HG03039 (cell line): ENCODE measurements around the gene OR12D1.
"Not testable (repeated sequence)": the region's sequence is repeated elsewhere in the genome, so short reads cannot be mapped to it uniquely, and the experiment has no call there.

ENCODE experiments used
- ATAC-seq: cut with Tn5 transposase; IDR thresholded peaks from one replicate; pipeline ENCODE4 v1.9.1; 2021; ENCODE audit warnings: mild to moderate bottlenecking, moderate library complexity; ENCODE audit not compliant: unreplicated experiment

OR12D1 gene

GRCh38 chr6:29414588-29414987, at the start of gene OR12D1:
Gene OR12D1 (plus strand): TSS chr6:29414928.
- ATAC-seq = no peak

DNA sequence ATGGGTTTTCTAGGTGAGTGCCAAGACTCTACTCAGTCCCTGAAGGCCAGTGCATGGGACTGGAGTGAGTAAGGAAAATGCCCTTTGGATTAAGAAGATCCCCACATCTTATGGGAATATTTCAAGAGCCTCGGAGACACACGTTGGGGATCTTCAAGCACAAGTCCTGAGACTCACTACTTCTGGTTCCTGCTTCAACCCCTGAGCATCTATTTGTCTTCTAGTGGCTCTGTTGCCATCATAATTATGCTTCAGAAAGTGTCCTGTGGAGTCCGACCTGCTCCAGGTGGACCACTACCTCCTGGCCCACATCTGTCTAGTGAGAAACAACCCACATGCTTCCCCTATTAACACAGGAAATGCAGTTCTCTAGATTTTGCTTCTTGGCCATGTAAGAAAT, 46.0 kb upstream of the OR12D1 start, which contains the start of gene OR5V1:
TSS of gene OR5V1 (minus strand) at position 101 of the 400 bp plus-strand sequence. CDS start 12,670 bp downstream, outside the sequence.
- ATAC-seq = no peak

GRCh38 chr6:29375191-29375590, 39.5 kb upstream of the OR12D1 start, which contains the start of gene OR12D3:
Gene OR12D3 (minus strand): TSS chr6:29375291. CDS start chr6:29375287, 4 bp downstream.
- ATAC-seq = no peak

DNA sequence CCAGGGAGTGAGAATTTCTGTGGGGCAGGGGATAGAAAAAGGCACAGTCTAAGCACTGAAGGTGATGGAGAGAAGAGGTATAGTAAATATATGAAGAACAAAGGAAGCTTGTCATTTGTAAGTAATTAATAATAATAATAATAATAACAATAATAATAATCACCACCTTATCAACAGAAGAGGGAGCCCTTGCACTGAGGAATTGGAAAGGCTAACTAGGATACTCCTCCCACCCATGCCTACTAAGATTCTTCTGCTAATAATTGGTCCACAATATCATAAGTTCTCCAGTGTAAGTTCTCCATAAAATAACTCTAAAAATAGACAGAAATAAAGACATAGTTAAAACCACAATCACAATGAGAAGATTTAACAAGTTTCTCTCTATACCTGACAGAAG, 38.7 kb upstream of the OR12D1 start:
- ATAC-seq = no peak

GRCh38 chr6:29388533-29388932, 26.2 kb upstream of the OR12D1 start:
- no peak for ATAC-seq

DNA sequence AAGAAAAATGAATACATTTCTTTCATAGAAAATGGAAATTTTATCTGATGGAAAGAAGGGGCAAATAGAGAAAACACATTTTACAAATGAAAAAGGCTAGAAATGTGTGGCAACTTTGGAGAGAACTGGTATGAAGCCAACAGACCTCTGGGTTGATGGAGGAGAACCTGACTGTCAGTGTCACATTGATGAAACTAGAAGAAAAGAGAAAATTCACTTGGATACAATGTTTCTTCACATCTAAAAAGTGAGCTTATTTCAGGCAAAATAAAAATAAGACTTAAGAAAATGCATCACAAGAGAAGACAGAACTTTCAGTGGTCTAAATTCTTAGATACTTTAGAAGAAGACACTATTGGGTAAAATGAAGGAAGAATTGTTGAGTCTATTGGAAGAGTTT, 19.4 kb upstream of the OR12D1 start, which contains the start of gene OR12D2:
TSS of gene OR12D2 (plus strand) at position 301 of the 400 bp plus-strand sequence. CDS start 1,069 bp downstream, outside the sequence.
- ATAC-seq = no peak

GRCh38 chr6:29399525-29399924, 15.2 kb upstream of the OR12D1 start:
- no peak for ATAC-seq

DNA sequence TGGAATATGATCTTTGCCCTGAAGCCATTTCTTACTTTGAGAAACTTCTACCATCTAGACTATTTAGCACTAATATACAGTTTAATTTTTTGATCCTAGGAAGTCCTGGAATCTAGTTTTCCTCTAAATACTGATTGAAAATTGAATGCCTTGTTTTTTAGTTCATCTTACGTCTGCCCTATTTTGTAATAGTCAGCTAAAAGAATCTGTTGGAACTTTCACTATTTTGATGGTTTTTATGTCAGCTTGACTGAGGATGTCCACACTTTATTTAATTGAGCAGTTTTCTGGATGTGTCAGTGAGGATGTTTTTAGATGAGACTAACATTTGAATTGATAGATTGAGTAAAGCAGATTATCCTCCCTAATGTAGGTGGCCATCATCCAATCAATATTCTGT, 10.9 kb upstream of the OR12D1 start:
- ATAC-seq = no peak

GRCh38 chr6:29419516-29419915, 4.8 kb downstream of the OR12D1 start:
- ATAC-seq = no peak

DNA sequence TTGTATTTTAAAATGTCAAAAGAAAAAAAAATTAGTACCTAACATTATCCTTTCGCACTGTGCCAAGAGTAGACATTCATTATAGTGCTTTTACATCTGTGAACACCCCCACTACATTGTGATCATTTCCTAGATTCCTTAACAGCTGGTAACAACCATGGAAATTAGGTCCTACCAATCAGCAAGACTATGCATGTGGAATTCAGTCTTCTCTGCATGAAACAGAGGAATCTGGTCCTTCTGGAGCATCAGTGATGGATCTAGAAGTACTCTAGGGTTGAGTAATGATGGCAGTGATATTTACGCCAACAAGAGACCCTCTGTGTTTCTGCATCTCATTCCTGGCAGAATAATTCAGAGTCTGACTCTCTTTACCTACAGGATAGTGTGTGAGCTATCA, 9.4 kb downstream of the OR12D1 start:
- ATAC-seq = no peak

DNA sequence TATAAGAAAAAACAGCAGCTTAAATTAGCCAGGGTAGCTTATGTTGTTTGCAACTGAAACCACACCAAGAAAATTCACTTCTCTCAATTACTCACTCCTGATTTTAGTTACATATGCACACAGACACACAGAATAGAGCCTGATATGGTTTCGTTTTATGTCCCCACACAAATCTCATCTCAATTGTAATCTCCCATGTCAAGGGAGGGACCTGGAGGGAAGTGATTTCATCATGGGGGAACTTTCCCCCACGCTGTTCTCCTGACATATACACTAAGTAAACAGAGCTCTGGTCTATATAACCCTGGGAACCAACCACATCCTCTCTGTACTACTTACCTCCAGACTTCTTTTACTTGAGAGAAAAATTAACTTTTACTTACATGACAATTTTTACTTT, 9.8 kb downstream of the OR12D1 start:
- ATAC-seq = no peak

DNA sequence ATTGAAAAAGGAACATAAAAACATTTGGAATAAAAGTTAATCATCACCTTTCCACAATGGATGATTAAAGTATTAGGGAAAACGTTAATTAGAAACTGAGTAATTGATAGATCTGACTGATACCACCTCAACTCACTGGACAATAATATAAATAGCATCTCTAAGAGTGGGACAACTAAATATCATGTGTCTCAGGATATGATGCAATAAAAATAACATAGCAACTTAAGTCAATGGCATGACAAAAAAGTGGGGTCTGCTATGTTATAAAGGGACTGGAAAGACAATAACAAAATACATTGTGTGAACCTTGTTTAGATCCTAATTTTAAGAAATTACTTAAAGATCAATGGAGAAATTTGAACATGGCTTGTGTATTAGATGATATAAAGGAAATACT, 10.3 kb downstream of the OR12D1 start:
- ATAC-seq = no peak

- no peak for ATAC-seq
Measured at GRCh38 chr6:29426654-29427053, 11.9 kb downstream of the OR12D1 start.

DNA sequence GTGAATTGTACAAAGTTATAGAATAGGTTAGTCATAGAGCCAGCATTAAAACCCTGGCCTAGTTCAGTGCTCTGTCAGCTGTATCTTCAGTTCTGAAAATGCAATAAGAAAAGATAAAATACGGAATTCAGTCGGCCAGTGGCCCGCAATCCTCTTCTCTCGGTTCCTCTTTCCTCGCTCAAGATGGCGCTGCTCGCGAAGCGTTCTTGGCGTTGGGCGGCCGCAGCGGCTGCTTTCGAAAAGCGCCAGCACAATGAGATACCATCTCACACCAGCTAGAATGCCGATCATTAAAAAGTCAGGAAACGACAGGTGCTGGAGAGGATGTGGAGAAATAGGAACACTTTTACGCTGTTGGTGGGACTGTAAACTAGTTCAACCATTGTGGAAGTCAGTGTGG, 22.0 kb downstream of the OR12D1 start:
- not testable (repeated sequence) for ATAC-seq

- no peak for ATAC-seq
Measured at GRCh38 chr6:29439006-29439405, 24.3 kb downstream of the OR12D1 start, which contains the start of gene OR10C1. Gene OR10C1 (plus strand): TSS chr6:29439306. CDS start chr6:29440016, 710 bp downstream.

DNA sequence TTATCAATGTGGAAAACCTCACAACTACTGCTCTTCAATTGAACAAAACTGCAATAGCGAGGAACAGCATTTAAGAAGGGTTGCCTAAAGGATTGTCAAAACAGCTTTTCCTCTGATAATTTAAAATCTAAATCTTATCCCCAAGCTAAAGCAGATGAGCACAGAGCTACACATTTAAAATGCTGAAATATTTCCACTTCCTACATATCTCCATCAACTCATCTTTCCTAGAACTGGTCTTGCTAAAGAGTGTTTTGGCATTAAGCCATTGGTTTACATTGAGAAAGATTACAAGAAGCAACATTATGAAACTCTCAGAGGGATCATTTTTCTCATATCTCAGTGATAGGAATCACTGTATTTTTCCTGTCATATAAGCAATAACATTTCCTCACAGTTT, 28.0 kb downstream of the OR12D1 start:
- ATAC-seq = no peak

- not testable (repeated sequence) for ATAC-seq
Measured at GRCh38 chr6:29444031-29444430, 29.3 kb downstream of the OR12D1 start.

GRCh38 chr6:29447670-29448069, 32.9 kb downstream of the OR12D1 start:
- no peak for ATAC-seq

DNA sequence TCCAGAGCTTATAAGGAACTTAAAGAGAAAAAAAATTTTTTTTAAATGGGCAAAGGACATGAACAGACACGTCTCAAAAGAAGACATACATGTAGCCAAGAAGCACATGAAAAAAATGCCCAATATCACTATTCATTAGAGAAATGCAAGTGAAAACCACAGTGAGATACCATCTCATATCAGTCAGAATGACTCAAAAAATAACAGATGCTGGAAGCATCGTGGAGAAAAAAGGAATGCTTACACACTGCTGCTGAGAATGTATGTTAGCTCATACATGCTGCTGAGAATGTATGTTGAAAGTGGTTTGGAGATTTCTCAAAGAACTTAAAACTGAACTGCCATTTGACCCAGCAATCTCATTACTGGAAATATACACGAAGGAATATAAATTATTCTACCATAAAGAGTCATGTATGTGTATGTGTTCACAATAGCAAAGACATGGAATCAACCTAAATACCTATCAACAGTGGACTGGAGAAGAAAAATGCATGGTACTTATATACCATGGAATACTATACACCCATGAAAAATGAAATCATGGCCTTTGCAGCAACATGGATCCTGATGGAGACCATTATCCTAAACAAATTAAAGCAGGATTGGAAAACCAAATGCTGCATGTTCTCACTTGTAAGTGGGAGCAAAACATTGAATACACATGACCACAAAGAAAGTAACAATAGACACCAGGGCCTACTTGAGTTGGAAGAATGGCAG, 36.9 kb downstream of the OR12D1 start:
- no peak for ATAC-seq

GRCh38 chr6:29456971-29457370, 42.2 kb downstream of the OR12D1 start, which contains the start of the genes OR11A1 and OR2H1:
Gene OR11A1 (minus strand): TSS chr6:29457071. CDS start chr6:29427641, 29,430 bp downstream.
Gene OR2H1 (plus strand): TSS chr6:29457155. CDS start chr6:29461770, 4,615 bp downstream.
- ATAC-seq = no peak

DNA sequence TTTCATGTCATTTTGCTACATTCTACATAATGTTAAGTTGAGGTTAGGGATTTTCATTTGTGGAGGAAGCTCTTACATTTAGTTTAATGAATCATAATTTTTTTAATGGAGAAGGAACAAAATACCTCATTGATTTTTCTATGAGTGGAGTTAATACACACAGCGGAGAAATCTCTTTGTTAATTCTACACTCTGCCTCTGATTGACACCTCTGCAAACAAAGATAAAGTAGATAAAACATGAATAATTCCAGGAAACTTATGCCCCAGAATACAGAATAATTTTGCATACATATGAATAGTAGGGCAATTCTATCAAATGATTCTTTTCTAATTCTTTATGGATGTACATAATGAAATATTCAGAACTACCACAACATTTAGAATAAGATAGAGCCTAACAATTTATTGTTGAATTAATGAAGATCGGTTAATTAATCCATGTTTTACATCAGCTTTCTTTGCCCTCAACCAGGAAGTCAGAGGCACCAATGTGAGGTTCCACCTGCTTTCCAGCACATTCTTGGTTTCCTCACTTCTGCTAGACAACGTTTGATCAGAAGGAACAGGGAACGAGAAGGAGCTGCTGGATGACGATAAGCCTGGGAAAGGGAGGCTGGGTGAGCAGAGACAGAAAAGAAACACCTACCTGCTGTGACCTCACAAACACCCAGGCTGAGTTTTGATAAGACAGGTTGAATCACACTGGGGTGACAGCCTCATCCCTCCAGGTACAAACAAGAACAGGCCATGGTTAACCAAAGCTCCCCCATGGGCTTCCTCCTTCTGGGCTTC, 46.5 kb downstream of the OR12D1 start:
- no peak for ATAC-seq

DNA sequence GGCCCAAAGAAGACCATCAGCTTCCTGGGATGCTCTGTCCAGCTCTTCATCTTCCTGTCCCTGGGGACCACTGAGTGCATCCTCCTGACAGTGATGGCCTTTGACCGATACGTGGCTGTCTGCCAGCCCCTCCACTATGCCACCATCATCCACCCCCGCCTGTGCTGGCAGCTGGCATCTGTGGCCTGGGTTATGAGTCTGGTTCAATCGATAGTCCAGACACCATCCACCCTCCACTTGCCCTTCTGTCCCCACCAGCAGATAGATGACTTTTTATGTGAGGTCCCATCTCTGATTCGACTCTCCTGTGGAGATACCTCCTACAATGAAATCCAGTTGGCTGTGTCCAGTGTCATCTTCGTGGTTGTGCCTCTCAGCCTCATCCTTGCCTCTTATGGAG, 47.3 kb downstream of the OR12D1 start:
- no peak for ATAC-seq
